HepG2 (cell line): ENCODE measurements around the gene AP1G1. TPM values are rescaled to one million over a fixed set of nuclear protein-coding genes. Genes with fewer than 3 reads are reported as not detected.

Experiments used
- BCL6 ChIP-seq: IDR thresholded peaks from 2 replicates; pipeline ENCODE4 v1.6.1; 2016; ENCODE audit warnings: missing genetic modification reagents, missing compliant biosample characterization
- CBX5 ChIP-seq: sonication (generic); formaldehyde crosslinking; IDR thresholded peaks from 2 replicates; pipeline ENCODE4 v1.4.0; 2020; ENCODE audit warnings: missing genetic modification reagents, borderline replicate concordance
- FOXC1 ChIP-seq: sonication (generic); formaldehyde crosslinking; IDR thresholded peaks from 2 replicates; pipeline ENCODE4 v1.8.0; 2022; ENCODE audit warnings: mild to moderate bottlenecking, missing genetic modification reagents, borderline replicate concordance
- HCFC1 ChIP-seq: fragments of 150-350 bp; IDR thresholded peaks from 2 replicates; pipeline ENCODE4 v1.6.1; 2014; ENCODE audit warnings: low read depth, low read length
- HMG20A ChIP-seq: IDR thresholded peaks from 2 replicates; pipeline ENCODE4 v1.6.1; 2016; ENCODE audit warnings: borderline replicate concordance
- KDM4B ChIP-seq: sonication (generic); formaldehyde crosslinking; IDR thresholded peaks from 2 replicates; pipeline ENCODE4 v1.4.0; 2020; ENCODE audit warnings: missing genetic modification reagents
- MIER3 ChIP-seq: IDR thresholded peaks from 2 replicates; pipeline ENCODE4 v1.6.1; 2016; ENCODE audit warnings: missing compliant biosample characterization, borderline replicate concordance
- MXD4 ChIP-seq: IDR thresholded peaks from 2 replicates; pipeline ENCODE4 v1.6.1; 2016; ENCODE audit warnings: mild to moderate bottlenecking, missing biosample characterization, missing genetic modification reagents
- MXI1 ChIP-seq: IDR thresholded peaks from 3 replicates; pipeline ENCODE4 v1.6.1; 2012; ENCODE audit warnings: low read depth, low read length, inconsistent platforms, borderline replicate concordance
- POLR2A ChIP-seq, 2 experiments: IDR thresholded peaks; 2 replicates each; pipeline ENCODE4 v1.6.1; 2011; ENCODE audit warnings: low read depth in 2 of 2, low read length in 2 of 2, mild to moderate bottlenecking in 1 of 2, moderate library complexity in 1 of 2; ENCODE audit not compliant: insufficient read depth in 1 of 2
- RBM22 ChIP-seq: fragments of 200-400 bp; formaldehyde crosslinking; optimal IDR thresholded peaks from 2 replicates; pipeline ENCODE3; 2017; ENCODE audit warnings: mild to moderate bottlenecking, low read length, moderate library complexity
- SAP130 ChIP-seq: IDR thresholded peaks from 2 replicates; pipeline ENCODE4 v1.6.1; 2016; ENCODE audit warnings: low read depth
- TBP ChIP-seq: sonication (generic); formaldehyde crosslinking; IDR thresholded peaks from 2 replicates; pipeline ENCODE4 v1.5.0; 2020; ENCODE audit warnings: missing genetic modification reagents
- TCF7 ChIP-seq: sonication (generic); IDR thresholded peaks from 2 replicates; pipeline ENCODE4 v1.6.1; 2016; ENCODE audit warnings: antibody characterized with exemption, low read depth
- TEAD2 ChIP-seq: sonication (generic); formaldehyde crosslinking; IDR thresholded peaks from 2 replicates; pipeline ENCODE4 v1.9.0; 2021; ENCODE audit warnings: missing genetic modification reagents
- TGIF2 ChIP-seq: IDR thresholded peaks from 2 replicates; pipeline ENCODE4 v1.6.1; 2016; ENCODE audit warnings: control low read depth, missing compliant biosample characterization
- ZFYVE20 ChIP-seq: sonication (generic); formaldehyde crosslinking; IDR thresholded peaks from 2 replicates; pipeline ENCODE4 v1.8.0; 2023; ENCODE audit warnings: low read depth, mild to moderate bottlenecking, moderate library complexity, missing genetic modification reagents, borderline replicate concordance
- ZNF446 ChIP-seq: sonication (generic); formaldehyde crosslinking; IDR thresholded peaks from 2 replicates; pipeline ENCODE4 v1.5.0; 2020; ENCODE audit warnings: mild to moderate bottlenecking, missing genetic modification reagents
- ZNF468 ChIP-seq: sonication (generic); formaldehyde crosslinking; IDR thresholded peaks from 2 replicates; pipeline ENCODE4 v1.8.0; 2022; ENCODE audit warnings: mild to moderate bottlenecking, moderate library complexity, missing genetic modification reagents
- ZNF543 ChIP-seq: sonication (generic); formaldehyde crosslinking; IDR thresholded peaks from 2 replicates; pipeline ENCODE4 v1.4.0; 2020; ENCODE audit warnings: mild to moderate bottlenecking, missing genetic modification reagents
- ZNF546 ChIP-seq: sonication (generic); formaldehyde crosslinking; conservative IDR thresholded peaks from 2 replicates; pipeline ENCODE4 v1.8.1; 2023; ENCODE audit warnings: mild to moderate bottlenecking, missing genetic modification reagents
- ZNF615 ChIP-seq: sonication (generic); formaldehyde crosslinking; IDR thresholded peaks from 2 replicates; pipeline ENCODE4 v1.5.0; 2020; ENCODE audit warnings: mild to moderate bottlenecking, missing genetic modification reagents, borderline replicate concordance
- ZNF670 ChIP-seq: sonication (generic); formaldehyde crosslinking; IDR thresholded peaks from 2 replicates; pipeline ENCODE4 v1.8.0; 2022; ENCODE audit warnings: mild to moderate bottlenecking, missing genetic modification reagents, borderline replicate concordance
- ZNF749 ChIP-seq: sonication (generic); formaldehyde crosslinking; IDR thresholded peaks from 2 replicates; pipeline ENCODE4 v1.8.0; 2022; ENCODE audit warnings: mild to moderate bottlenecking, missing genetic modification reagents, moderate library complexity, borderline replicate concordance
- polyA plus RNA-seq, 8 experiments: library from polyadenylated mRNA; depleted of rRNA in 3 of 8; stranded (reverse) in 7 of 8; unstranded in 1 of 8; fragments of >200 nt; fragmentation: Illumina TruSeq in 4 of 8; extraction: Trizol in 4 of 8; gene quantifications; 2 replicates each; pipeline versions ENCODE4 v1.2.1 to v1.2.3, GENCODE V29; 2011 to 2016; ENCODE audit warnings: low read depth in 4 of 8, missing spikeins in 1 of 8, mixed read lengths in 1 of 8; ENCODE audit not compliant: insufficient read depth in 1 of 8
- total RNA-seq, 5 experiments: library from RNA; depleted of rRNA; stranded (reverse); fragments of >200 nt; fragmentation: Illumina TruSeq; extraction: Trizol; gene quantifications; 2 replicates each; pipeline ENCODE4 v1.2.3, GENCODE V29; 2016; ENCODE audit warnings: low read depth in 1 of 5
- TF ChIP-seq, protein P1 (sequence below): sonication (generic); formaldehyde crosslinking; IDR thresholded peaks from 2 replicates; pipeline ENCODE4 v1.8.1; 2023; ENCODE audit warnings: mild to moderate bottlenecking, missing genetic modification reagents
- TF ChIP-seq, protein P2 (sequence below): sonication (generic); formaldehyde crosslinking; IDR thresholded peaks from 2 replicates; pipeline ENCODE4 v1.8.0; 2022; ENCODE audit warnings: mild to moderate bottlenecking, missing genetic modification reagents, moderate library complexity
- TF ChIP-seq, protein P3 (sequence below): sonication (generic); formaldehyde crosslinking; IDR thresholded peaks from 2 replicates; pipeline ENCODE4 v1.5.0; 2020; ENCODE audit warnings: mild to moderate bottlenecking, missing genetic modification reagents, borderline replicate concordance

AP1G1 gene
- total and polyA plus RNA-seq, 2 of the 13 experiments (the other 11 are each of a cell fraction or from before 2014, with no cell fraction given), result 62.2 to 66.2 TPM

DNA sequence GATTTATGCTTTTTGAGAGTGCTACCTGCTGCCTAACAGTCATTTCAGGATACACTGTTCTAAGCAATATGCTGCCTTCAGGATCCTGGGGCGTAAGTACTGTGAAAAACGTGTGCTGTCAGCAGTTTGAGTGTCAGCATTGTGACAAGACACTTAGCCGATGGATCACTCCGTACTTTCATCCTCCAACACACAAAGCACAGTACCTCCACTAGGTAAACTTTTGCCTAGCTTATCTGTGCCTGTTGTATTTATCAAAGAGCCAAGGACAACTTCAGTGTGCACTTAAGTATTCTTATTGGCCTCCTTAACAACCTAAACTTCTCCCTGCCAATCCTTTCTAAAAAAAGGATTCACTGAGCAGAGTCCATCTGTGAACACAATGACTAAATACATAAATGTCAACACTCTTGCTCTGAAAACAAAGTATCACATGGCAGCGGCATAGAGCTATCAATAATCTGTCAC, 50.3 kb downstream of the AP1G1 start (continued):
- TF ChIP-seq HCFC1 (no peak), POLR2A (IDR thresholded peaks at IDR 0.05; ENCODE audit: insufficient read depth in 1 of 2, low read depth in 2 of 2, low read length in 2 of 2) (no peak), RBM22 (peak; percentile 41), MXD4 (CRISPR knock-in tag) (peak; percentile 72; the same call in 1 of the 2 replicates), ZNF546 (CRISPR knock-in tag) (no peak), HMG20A (CRISPR knock-in tag) (0 out of 2 replicates have a peak, but pooled peaks have one; percentile 16), BCL6 (CRISPR knock-in tag) (no peak), ZFYVE20 (CRISPR knock-in tag) (no peak), SAP130 (CRISPR knock-in tag) (peak; percentile 85), ZNF468 (CRISPR knock-in tag) (no peak), TBP (no peak), ZNF749 (CRISPR knock-in tag) (no peak), KDM4B (CRISPR knock-in tag) (no peak), TGIF2 (CRISPR knock-in tag) (peak; percentile 40; the same call in 1 of the 2 replicates), MIER3 (CRISPR knock-in tag) (peak; percentile 19; the same call in 1 of the 2 replicates), CBX5 (no peak), ZNF670 (CRISPR knock-in tag) (peak; percentile 41; the same call in 1 of the 2 replicates), TCF7 (no peak), ZNF446 (no peak), FOXC1 (CRISPR knock-in tag) (no peak), MXI1 (peak; percentile 72; the same call in 1 of the 3 replicates), ZNF543 (CRISPR knock-in tag) (no peak), ZNF615 (CRISPR knock-in tag) (no peak), TEAD2 (CRISPR knock-in tag) (no peak)
- TF ChIP-seq, protein P1, sequence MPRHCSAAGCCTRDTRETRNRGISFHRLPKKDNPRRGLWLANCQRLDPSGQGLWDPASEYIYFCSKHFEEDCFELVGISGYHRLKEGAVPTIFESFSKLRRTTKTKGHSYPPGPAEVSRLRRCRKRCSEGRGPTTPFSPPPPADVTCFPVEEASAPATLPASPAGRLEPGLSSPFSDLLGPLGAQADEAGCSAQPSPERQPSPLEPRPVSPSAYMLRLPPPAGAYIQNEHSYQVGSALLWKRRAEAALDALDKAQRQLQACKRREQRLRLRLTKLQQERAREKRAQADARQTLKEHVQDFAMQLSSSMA (CRISPR knock-in tag), result 0 out of 2 replicates have a peak, but pooled peaks have one; percentile 42
- TF ChIP-seq, protein P2, sequence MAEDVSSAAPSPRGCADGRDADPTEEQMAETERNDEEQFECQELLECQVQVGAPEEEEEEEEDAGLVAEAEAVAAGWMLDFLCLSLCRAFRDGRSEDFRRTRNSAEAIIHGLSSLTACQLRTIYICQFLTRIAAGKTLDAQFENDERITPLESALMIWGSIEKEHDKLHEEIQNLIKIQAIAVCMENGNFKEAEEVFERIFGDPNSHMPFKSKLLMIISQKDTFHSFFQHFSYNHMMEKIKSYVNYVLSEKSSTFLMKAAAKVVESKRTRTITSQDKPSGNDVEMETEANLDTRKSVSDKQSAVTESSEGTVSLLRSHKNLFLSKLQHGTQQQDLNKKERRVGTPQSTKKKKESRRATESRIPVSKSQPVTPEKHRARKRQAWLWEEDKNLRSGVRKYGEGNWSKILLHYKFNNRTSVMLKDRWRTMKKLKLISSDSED (CRISPR knock-in tag), result no peak
- TF ChIP-seq, protein P3, sequence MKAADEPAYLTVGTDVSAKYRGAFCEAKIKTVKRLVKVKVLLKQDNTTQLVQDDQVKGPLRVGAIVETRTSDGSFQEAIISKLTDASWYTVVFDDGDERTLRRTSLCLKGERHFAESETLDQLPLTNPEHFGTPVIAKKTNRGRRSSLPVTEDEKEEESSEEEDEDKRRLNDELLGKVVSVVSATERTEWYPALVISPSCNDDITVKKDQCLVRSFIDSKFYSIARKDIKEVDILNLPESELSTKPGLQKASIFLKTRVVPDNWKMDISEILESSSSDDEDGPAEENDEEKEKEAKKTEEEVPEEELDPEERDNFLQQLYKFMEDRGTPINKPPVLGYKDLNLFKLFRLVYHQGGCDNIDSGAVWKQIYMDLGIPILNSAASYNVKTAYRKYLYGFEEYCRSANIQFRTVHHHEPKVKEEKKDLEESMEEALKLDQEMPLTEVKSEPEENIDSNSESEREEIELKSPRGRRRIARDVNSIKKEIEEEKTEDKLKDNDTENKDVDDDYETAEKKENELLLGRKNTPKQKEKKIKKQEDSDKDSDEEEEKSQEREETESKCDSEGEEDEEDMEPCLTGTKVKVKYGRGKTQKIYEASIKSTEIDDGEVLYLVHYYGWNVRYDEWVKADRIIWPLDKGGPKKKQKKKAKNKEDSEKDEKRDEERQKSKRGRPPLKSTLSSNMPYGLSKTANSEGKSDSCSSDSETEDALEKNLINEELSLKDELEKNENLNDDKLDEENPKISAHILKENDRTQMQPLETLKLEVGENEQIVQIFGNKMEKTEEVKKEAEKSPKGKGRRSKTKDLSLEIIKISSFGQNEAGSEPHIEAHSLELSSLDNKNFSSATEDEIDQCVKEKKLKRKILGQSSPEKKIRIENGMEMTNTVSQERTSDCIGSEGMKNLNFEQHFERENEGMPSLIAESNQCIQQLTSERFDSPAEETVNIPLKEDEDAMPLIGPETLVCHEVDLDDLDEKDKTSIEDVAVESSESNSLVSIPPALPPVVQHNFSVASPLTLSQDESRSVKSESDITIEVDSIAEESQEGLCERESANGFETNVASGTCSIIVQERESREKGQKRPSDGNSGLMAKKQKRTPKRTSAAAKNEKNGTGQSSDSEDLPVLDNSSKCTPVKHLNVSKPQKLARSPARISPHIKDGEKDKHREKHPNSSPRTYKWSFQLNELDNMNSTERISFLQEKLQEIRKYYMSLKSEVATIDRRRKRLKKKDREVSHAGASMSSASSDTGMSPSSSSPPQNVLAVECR (CRISPR knock-in tag), result peak; percentile 46; the same call in 1 of the 2 replicates
